NCI-H2081 (cell line): ENCODE results near the gene TNFSF11.
"Not testable (repeated sequence)": the region's sequence is repeated elsewhere in the genome, so short reads cannot be mapped to it uniquely, and the experiment has no call there.

Experiments
- DNase-seq, 2 experiments: peaks; one replicate each; lab custom pipeline; 2025; lab: John Stamatoyannopoulos, UW

Gene TNFSF11, protein sequence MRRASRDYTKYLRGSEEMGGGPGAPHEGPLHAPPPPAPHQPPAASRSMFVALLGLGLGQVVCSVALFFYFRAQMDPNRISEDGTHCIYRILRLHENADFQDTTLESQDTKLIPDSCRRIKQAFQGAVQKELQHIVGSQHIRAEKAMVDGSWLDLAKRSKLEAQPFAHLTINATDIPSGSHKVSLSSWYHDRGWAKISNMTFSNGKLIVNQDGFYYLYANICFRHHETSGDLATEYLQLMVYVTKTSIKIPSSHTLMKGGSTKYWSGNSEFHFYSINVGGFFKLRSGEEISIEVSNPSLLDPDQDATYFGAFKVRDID

DNA sequence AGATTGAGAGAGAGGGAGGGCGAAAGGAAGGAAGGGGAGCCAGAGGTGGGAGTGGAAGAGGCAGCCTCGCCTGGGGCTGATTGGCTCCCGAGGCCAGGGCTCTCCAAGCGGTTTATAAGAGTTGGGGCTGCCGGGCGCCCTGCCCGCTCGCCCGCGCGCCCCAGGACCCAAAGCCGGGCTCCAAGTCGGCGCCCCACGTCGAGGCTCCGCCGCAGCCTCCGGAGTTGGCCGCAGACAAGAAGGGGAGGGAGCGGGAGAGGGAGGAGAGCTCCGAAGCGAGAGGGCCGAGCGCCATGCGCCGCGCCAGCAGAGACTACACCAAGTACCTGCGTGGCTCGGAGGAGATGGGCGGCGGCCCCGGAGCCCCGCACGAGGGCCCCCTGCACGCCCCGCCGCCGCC is at the start of gene TNFSF11:
Gene TNFSF11 (plus strand): TSS at position 142 of the 400 bp plus-strand sequence. CDS start 152 bp downstream, at position 294.
- no peak for DNase-seq

DNA sequence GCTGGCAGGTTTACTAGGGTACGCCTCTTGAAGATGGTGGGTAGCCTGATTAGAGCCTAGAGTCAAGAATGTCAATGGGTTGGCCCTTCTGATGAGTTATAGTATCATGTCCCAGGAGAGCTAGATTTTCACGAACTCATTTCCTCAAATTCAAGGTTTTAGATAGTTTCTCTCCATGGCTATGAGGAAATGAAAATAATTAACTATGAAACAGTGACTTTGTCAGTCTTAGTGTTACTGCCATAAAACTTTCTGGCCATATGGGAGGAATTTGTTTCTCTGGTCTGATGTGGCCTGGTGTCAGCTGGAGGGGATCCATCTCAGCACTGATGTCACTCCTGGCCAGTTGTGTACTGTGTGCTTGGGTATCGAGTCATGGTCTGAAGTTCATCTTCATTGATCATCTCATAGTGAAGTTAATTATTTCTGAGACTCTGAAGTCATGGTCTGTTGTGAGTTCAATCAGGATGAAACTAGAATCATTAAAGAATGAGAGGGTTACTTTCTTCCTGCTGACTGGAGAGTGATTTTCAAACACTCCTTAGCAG is 49.4 kb upstream of the TNFSF11 start:
- no peak for DNase-seq

GRCh38 chr13:42525035-42525504 is 48.9 kb upstream of the TNFSF11 start:
- no peak for DNase-seq

- no peak for DNase-seq
Measured at GRCh38 chr13:42526276-42526675, 47.7 kb upstream of the TNFSF11 start.

GRCh38 chr13:42526804-42527203 is 47.1 kb upstream of the TNFSF11 start:
- DNase-seq = no peak

GRCh38 chr13:42532561-42533335 is 41.2 kb upstream of the TNFSF11 start:
- no peak for DNase-seq

DNA sequence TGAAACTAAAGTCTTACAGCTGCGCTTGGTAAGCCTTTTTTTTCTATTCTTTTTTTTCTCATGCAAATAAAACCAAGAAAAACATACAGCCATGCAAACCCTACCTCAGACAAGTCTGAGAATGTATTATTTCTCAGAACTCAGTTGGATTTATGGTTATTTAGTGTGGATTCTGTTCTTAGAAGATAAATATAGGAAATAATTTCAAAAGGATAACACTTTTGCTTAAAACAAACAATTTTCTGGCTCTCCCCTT is 40.7 kb upstream of the TNFSF11 start:
- DNase-seq = no peak

- DNase-seq = no peak
Measured at GRCh38 chr13:42534785-42535184, 39.2 kb upstream of the TNFSF11 start.

DNA sequence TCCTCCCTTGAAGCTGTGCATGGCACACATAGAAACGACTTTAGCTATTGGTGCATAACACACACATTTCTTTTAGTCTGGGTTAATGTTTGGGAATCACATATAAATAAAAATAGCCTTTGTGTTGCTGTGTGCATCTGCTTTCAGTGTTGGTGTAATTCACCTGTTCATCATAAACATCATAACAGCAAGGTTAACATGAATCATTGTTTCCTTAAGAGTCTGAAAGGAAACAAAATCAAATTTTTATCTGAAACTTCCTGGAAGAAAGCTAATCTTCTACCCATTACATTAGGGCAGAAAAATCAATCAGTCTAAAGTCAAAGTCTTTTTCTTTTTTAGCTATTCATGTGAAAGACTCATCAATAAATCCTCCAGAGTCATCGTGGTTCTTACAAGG is 35.0 kb upstream of the TNFSF11 start:
- DNase-seq = no peak

DNA sequence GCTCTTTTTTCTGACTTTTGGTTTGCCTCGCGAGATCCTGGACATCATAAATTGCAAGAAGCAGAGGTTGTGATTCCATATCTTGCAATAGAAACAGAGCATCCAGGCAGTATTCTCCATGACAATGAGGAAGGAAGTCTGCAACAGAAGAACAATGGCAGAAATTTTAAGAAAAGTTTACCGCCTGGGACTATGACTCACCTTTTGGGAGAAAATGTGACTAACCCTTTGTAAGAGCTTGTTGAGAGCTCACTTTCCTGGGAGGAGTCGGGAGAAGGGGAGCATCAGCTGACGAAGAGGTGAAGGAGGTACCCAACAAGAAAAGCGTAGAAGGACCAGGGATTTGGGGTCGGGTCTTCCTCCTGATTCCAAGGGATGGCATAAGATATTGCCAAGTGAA is 34.3 kb upstream of the TNFSF11 start:
- no peak for DNase-seq

- no peak for DNase-seq
Measured at GRCh38 chr13:42543215-42543797, 30.6 kb upstream of the TNFSF11 start.

- DNase-seq = no peak
Measured at GRCh38 chr13:42544246-42544926, 29.6 kb upstream of the TNFSF11 start.

- DNase-seq = no peak
Measured at GRCh38 chr13:42545842-42546241, 28.1 kb upstream of the TNFSF11 start.

- DNase-seq = no peak
Measured at GRCh38 chr13:42547612-42548011, 26.3 kb upstream of the TNFSF11 start.

GRCh38 chr13:42548731-42549551 is 25.0 kb upstream of the TNFSF11 start:
- DNase-seq = no peak

DNA sequence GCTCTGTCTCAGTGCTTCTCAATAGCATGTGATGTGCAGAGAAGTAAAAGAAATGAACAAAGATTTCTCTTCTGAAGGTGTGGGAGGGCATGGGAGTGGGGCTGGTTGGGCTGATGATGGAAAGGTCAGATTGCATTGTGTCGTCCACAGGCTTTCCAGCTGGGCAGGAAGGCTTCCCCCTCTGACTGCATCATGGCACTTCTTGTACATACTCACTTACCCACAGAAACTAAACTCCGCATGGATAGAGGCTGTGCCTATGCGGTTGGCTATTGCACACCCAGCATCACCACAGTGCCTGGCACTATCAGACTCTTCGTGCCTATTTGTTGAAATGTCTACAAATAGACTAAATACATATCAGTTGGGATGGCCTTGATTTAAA is 24.4 kb upstream of the TNFSF11 start:
- DNase-seq = no peak

GRCh38 chr13:42551611-42552010 is 22.3 kb upstream of the TNFSF11 start:
- DNase-seq = no peak

DNA sequence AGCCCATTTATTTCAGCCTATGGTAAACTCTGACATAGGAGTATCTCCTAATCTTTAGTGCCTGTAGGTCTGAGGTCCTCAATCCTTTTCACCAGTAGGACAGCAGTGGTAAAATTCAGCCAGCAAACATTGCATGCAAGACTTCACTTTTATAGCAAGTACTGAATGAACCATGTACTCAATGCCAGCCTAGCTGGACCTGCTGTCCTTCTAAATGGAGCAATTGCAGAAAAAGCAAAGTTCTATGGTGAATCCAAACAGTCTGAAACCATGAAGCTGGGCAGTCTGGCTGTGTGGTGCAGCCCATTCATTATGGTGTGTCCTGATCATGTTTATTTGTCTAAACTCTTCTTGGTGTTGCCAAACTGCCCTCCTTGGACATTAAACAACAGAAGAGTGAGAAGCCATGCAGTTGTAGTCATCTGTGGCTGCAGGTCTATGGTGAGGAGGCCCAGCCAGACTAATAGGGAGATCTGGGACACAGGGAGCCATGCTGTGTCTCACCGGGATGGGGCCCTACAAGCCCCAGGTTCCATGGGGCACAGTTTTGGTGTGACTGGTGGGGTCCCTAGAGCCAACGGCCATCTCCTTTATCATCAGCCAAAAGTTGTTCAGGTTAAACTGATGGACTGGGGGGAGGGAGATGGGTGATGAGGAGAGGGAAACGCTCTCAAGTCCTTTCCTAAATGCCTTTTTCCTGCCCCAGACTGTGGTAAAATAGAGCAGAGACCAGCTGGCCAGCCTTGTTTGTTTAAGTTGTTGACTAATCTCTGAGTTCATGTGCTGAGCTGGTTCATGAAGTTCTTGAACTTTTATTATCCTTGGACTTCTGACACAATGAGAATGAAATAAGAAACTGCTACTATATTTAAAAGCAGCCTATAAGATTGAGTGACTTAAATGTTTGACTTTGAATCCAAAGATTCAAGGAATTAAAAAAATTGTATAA is 20.6 kb upstream of the TNFSF11 start:
- DNase-seq = no peak

- no peak for DNase-seq
Measured at GRCh38 chr13:42559057-42559456, 14.9 kb upstream of the TNFSF11 start.

DNA sequence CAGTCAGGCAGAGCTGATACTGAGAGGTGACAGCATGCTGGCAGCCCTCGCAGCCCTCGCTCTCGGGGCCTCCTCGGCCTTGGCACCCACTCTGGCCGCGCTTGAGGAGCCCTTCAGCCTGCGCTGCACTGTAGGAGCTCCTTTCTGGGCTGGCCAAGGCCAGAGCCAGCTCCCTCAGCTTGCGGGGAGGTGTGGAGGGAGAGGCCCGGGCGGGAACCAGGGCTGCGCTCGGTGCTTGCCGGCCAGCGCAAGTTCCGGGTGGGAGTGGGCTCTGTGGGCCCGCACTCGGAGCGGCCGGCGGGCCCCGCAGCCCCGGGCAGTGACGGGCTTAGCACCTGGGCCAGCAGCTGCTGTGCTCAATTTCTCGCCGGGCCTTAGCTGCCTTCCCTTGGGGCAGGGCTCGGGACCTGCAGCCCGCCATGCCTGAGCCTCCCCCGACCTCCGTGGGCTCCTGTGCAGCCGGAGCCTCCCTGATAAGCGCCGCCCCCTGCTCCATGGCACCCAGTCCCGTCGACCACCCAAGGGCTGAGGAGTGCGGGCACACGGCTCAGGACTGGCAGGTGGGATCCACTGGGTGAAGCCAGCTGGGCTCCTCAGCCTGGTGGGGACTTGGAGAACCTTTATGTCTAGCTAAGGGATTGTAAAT is 14.3 kb upstream of the TNFSF11 start:
- DNase-seq = not testable (repeated sequence)
